GM12878 (cell line): ENCODE measurements around the gene CPEB1.

ENCODE experiments used
- FOXM1 ChIP-seq: IDR thresholded peaks from 2 replicates; pipeline ENCODE4 v1.6.1; 2012; ENCODE audit warnings: low read depth, mild to moderate bottlenecking, inconsistent platforms, low read length, moderate library complexity
- JUND ChIP-seq: IDR thresholded peaks from 2 replicates; pipeline ENCODE4 v1.6.1; 2012; ENCODE audit warnings: low read depth, mild to moderate bottlenecking, low read length, improper control_type of control experiment, moderate library complexity
- MXI1 ChIP-seq: fragments of 150-350 bp; IDR thresholded peaks from 2 replicates; pipeline ENCODE4 v1.6.1; 2011; ENCODE audit warnings: low read depth, mild to moderate bottlenecking, inconsistent platforms, low read length, improper control_type of control experiment
- NFXL1 ChIP-seq: fragments of 450-650 bp; IDR thresholded peaks from 2 replicates; pipeline ENCODE4 v1.6.1; 2017; ENCODE audit warnings: antibody characterized with exemption, mild to moderate bottlenecking, borderline replicate concordance
- NR2F1 ChIP-seq: fragments of 450-650 bp; conservative IDR thresholded peaks from 2 replicates; pipeline ENCODE4 v1.6.1; 2017; ENCODE audit warnings: mild to moderate bottlenecking
- RAD21 ChIP-seq: IDR thresholded peaks from 2 replicates; pipeline ENCODE4 v1.6.1; 2011; ENCODE audit warnings: mild to moderate bottlenecking, low read depth, low read length, moderate library complexity; ENCODE audit not compliant: insufficient read depth
- REST ChIP-seq: IDR thresholded peaks from 2 replicates; pipeline ENCODE4 v1.6.1; 2012; ENCODE audit warnings: mild to moderate bottlenecking, low read depth, low read length
- SIN3A ChIP-seq: IDR thresholded peaks from 2 replicates; pipeline ENCODE4 v1.6.1; 2012; ENCODE audit warnings: low read depth, low read length, improper control_type of control experiment
- TF ChIP-seq, protein P1 (sequence below), 3 experiments: IDR thresholded peaks in 2 of 3; conservative IDR thresholded peaks in 1 of 3; 2 replicates each; pipeline ENCODE4 v1.5.1; 2011; ENCODE audit warnings: low read depth in 3 of 3, low read length in 3 of 3, mild to moderate bottlenecking in 3 of 3, control low read depth in 2 of 3, moderate library complexity in 2 of 3, inconsistent platforms in 1 of 3, mixed read lengths in 1 of 3; ENCODE audit not compliant: control insufficient read depth in 2 of 3, insufficient read depth in 1 of 3; ENCODE audit errors: extremely low read depth in 1 of 3

- TF ChIP-seq JUND (no peak), NFXL1 (no peak), SIN3A (no peak), NR2F1 (no peak), FOXM1 (no peak), REST (no peak), RAD21 (no peak), MXI1 (no peak)
- TF ChIP-seq, protein P1, sequence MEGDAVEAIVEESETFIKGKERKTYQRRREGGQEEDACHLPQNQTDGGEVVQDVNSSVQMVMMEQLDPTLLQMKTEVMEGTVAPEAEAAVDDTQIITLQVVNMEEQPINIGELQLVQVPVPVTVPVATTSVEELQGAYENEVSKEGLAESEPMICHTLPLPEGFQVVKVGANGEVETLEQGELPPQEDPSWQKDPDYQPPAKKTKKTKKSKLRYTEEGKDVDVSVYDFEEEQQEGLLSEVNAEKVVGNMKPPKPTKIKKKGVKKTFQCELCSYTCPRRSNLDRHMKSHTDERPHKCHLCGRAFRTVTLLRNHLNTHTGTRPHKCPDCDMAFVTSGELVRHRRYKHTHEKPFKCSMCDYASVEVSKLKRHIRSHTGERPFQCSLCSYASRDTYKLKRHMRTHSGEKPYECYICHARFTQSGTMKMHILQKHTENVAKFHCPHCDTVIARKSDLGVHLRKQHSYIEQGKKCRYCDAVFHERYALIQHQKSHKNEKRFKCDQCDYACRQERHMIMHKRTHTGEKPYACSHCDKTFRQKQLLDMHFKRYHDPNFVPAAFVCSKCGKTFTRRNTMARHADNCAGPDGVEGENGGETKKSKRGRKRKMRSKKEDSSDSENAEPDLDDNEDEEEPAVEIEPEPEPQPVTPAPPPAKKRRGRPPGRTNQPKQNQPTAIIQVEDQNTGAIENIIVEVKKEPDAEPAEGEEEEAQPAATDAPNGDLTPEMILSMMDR (IDR thresholded peaks at IDR 0.05 in 2 of 3, conservative IDR thresholded peaks at IDR 0.05 in 1 of 3; ENCODE audit: control insufficient read depth in 2 of 3, extremely low read depth in 1 of 3, insufficient read depth in 1 of 3, low read depth in 3 of 3, low read length in 3 of 3), result no peak
Observed at GRCh38 chr15:82641129-82641798, 5.9 kb downstream of the CPEB1 start.
